ENCODE measurements around the gene SOS2. TPM values are rescaled to one million over a fixed set of nuclear protein-coding genes. Genes with fewer than 3 reads are reported as not detected.

SOS2 gene
- total and polyA plus RNA-seq, 3 experiments from 2014 or later, result 16.5 to 20.2 (median 18.4) TPM

DNA sequence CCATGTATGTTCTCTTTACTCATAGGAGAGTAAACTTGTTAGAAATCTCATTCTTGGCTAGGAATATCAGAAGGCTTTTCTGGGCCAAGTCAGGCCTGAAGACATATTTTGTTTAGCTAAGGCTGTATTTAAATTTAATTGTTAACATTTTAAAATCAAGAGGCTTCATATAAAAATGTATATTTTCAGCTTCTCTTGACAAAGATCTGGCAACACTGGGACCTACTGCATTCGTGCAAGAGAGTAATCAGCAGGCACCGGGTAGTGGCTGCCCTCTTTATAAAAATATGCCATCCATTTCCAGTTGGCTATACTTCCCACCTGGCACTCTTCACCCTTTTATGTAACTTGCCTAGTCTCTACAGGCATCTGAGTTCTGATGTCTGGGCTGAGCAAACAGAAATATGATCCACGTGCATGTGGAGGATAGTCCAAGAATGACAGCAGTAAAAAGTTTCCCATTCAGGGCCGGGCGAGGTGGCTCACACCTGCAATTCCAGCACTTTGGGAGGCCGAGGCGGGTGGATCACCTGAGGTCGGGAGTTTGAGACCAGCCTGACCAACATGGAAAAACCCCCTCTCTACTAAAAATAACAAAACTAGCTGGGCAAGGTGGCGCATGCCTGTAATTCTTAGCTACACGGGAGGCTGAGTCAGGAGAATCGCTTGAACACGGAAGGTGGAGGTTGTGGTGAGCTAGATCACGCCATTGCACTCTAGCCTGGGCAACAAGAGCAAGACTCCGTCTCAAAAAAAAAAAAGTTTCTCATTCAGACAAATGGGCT, 2.0 kb upstream of the SOS2 start:
- no peaks in the 10 kb centered on the region for H3K27me3 ChIP-seq (ENCODE audit: insufficient read depth, low read length, poor library complexity, severe bottlenecking)
- peak in 1 of 5 donors; percentile 51 for DNase-seq
- H3K9me3 ChIP-seq (ENCODE audit: low read length), result no peaks in the 10 kb centered on the region
- ChIA-PET CTCF (interaction anchor here (1.1 to 1.9 kb wide), 2 partner anchors 8 to 13 kb away, joined by 3 to 4 read pairs; no protein-coding TSS in a partner anchor), POLR2A (no interaction called here)
- H3K4me1 Mint-ChIP-seq, result peaks cover 34 to 45% (median 40%) of the 10 kb centered on the region in 3 donors
- peak overlapping the region in 6 of 8 donors; percentile 37 to 93 (median 53) for H3K27ac Mint-ChIP-seq
- peaks cover 20% of the 10 kb centered on the region for H3K4me1 ChIP-seq (ENCODE audit: insufficient read depth, low read length)
- H3K27me3 Mint-ChIP-seq, result peaks cover 0 to 4% of the 10 kb centered on the region in 2 donors
- H3K4me3 Mint-ChIP-seq, result peak overlapping the region; percentile 40 to 93 (median 75)
- no peaks in the 10 kb centered on the region for H3K36me3 ChIP-seq (ENCODE audit: insufficient read depth, low read length)
- no peak overlapping the region for H3K27ac ChIP-seq (ENCODE audit: low read depth, low read length)
- H3K9me3 Mint-ChIP-seq, result no peaks in the 10 kb centered on the region
- H3K36me3 Mint-ChIP-seq, result peaks cover 0 to 10% (median 3%) of the 10 kb centered on the region in 3 donors
- H3K4me3 ChIP-seq (ENCODE audit: low read length), result no peak overlapping the region

DNA sequence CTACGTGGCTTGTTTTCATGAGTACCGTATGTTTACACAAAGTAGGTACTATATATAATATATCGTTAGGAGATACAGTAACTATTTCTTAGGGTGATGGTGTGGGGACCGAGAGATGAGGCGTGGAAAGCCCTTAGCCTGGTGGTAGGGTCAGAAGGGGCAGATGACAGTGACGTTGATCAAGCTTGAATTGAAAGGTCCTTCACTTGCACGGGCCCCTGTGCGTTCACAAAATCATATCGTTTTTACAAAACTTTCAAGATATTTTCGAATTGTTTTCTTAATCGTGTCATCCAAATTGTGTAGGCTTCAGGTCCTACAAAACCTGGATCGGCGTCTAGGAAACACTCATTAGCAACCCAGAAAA, 881 bp upstream of the SOS2 start:
- Mint-ChIP-seq H3K4me1 (peaks cover 35 to 56% (median 45%) of the 10 kb centered on the region in 3 donors), H3K36me3 (peaks cover 0 to 10% (median 3%) of the 10 kb centered on the region in 3 donors), H3K9me3 (no peaks in the 10 kb centered on the region), H3K4me3 (peak overlapping the region; percentile 83 to 93 (median 87)), H3K27me3 (peaks cover 0 to 4% of the 10 kb centered on the region in 2 donors), H3K27ac (peak overlapping the region; percentile 79 to 94 (median 86))
- Histone ChIP-seq H3K4me3 (ENCODE audit: low read length) (peak overlapping the region; percentile 89), H3K4me1 (ENCODE audit: insufficient read depth, low read length) (peaks cover 20% of the 10 kb centered on the region), H3K36me3 (ENCODE audit: insufficient read depth, low read length) (no peaks in the 10 kb centered on the region), H3K27ac (ENCODE audit: low read depth, low read length) (peak overlapping the region; percentile 75), H3K9me3 (ENCODE audit: low read length) (no peaks in the 10 kb centered on the region), H3K27me3 (ENCODE audit: insufficient read depth, low read length, poor library complexity, severe bottlenecking) (no peaks in the 10 kb centered on the region)
- CTCF ChIA-PET, result interaction anchor here (1.1 kb wide), 1 partner anchor 9 kb away, joined by 3 read pairs; no protein-coding TSS in a partner anchor
- POLR2A ChIA-PET, result interaction anchor here (1.6 kb wide), 1 partner anchor 464 kb away, joined by 9 read pairs; the partner anchor contains the start of gene KLHDC2
- DNase-seq, result no peak

GRCh38 chr14:50230701-50231474, 490 bp downstream of the SOS2 start:
- H3K36me3 Mint-ChIP-seq, result peaks cover 0 to 10% (median 3%) of the 10 kb centered on the region in 3 donors
- ChIA-PET CTCF (interaction anchor here (1.2 kb wide), 1 partner anchor 229 kb away, joined by 4 read pairs; no protein-coding TSS in a partner anchor), POLR2A (interaction anchor here (0.6 to 1.6 kb wide), 3 partner anchors 82 to 462 kb away, joined by 3 to 9 read pairs (median 9); partner anchors contain the start of gene KLHDC2)
- peak; percentile 15 to 64 (median 52) for DNase-seq
- no peaks in the 10 kb centered on the region for H3K9me3 Mint-ChIP-seq
- peaks cover 27% of the 10 kb centered on the region for H3K4me1 ChIP-seq (ENCODE audit: insufficient read depth, low read length)
- H3K27ac ChIP-seq (ENCODE audit: low read depth, low read length), result peak overlapping the region; percentile 64
- H3K4me3 ChIP-seq (ENCODE audit: low read length), result peak overlapping the region; percentile 79
- no peaks in the 10 kb centered on the region for H3K36me3 ChIP-seq (ENCODE audit: insufficient read depth, low read length)
- peaks cover 0 to 4% of the 10 kb centered on the region in 2 donors for H3K27me3 Mint-ChIP-seq
- H3K4me3 Mint-ChIP-seq, result peak overlapping the region; percentile 84 to 96 (median 93)
- peaks cover 46 to 69% (median 58%) of the 10 kb centered on the region in 3 donors for H3K4me1 Mint-ChIP-seq
- H3K27ac Mint-ChIP-seq, result peak overlapping the region; percentile 89 to 97 (median 94)
- no peaks in the 10 kb centered on the region for H3K27me3 ChIP-seq (ENCODE audit: insufficient read depth, low read length, poor library complexity, severe bottlenecking)
- no peaks in the 10 kb centered on the region for H3K9me3 ChIP-seq (ENCODE audit: low read length)

DNA sequence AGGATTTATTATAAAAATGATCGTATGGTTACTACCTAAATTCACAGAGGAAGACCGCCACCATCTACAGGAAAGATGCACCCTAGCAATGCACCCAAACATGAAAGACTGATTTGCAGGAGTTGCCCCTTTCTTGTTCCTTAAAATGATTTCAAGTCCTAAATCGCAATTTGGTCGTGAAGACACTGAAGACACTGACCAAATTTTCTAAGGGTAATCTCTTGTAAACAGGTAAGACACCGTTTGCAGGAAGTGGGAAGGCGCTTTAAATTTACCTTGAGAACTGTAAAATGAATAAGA, 1.0 kb downstream of the SOS2 start:
- ChIA-PET POLR2A (interaction anchor here (1.6 kb wide), 1 partner anchor 462 kb away, joined by 9 read pairs; the partner anchor contains the start of gene KLHDC2), CTCF (interaction anchor here (0.9 to 1.2 kb wide), 2 partner anchors 229 to 378 kb away, joined by 4 read pairs; partner anchors contain the start of gene NEMF)
- no peak for DNase-seq
- Mint-ChIP-seq H3K36me3 (peaks cover 0 to 10% (median 3%) of the 10 kb centered on the region in 3 donors), H3K27me3 (peaks cover 0 to 4% of the 10 kb centered on the region in 2 donors), H3K4me1 (peaks cover 50 to 74% (median 64%) of the 10 kb centered on the region in 3 donors), H3K4me3 (peak overlapping the region; percentile 84 to 96 (median 93)), H3K27ac (peak overlapping the region; percentile 89 to 97 (median 94)), H3K9me3 (no peaks in the 10 kb centered on the region)
- Histone ChIP-seq H3K27ac (ENCODE audit: low read depth, low read length) (peak overlapping the region; percentile 64), H3K4me3 (ENCODE audit: low read length) (peak overlapping the region; percentile 79), H3K4me1 (ENCODE audit: insufficient read depth, low read length) (peaks cover 32% of the 10 kb centered on the region), H3K9me3 (ENCODE audit: low read length) (no peaks in the 10 kb centered on the region), H3K36me3 (ENCODE audit: insufficient read depth, low read length) (no peaks in the 10 kb centered on the region), H3K27me3 (ENCODE audit: insufficient read depth, low read length, poor library complexity, severe bottlenecking) (no peaks in the 10 kb centered on the region)

GRCh38 chr14:50229681-50230080, 1.7 kb downstream of the SOS2 start:
- ChIA-PET POLR2A (no interaction called here), CTCF (interaction anchor here (0.9 to 1.4 kb wide), 2 partner anchors 376 to 378 kb away, joined by 4 read pairs; partner anchors contain the start of gene NEMF)
- DNase-seq, result no peak
- H3K27ac ChIP-seq (ENCODE audit: low read depth, low read length), result peak overlapping the region; percentile 64
- peaks cover 33% of the 10 kb centered on the region for H3K4me1 ChIP-seq (ENCODE audit: insufficient read depth, low read length)
- Mint-ChIP-seq H3K4me1 (peaks cover 52 to 81% (median 71%) of the 10 kb centered on the region in 3 donors), H3K27ac (peak overlapping the region in 5 of 8 donors; percentile 25 to 96 (median 58)), H3K4me3 (peak overlapping the region; percentile 18 to 96 (median 85)), H3K9me3 (no peaks in the 10 kb centered on the region), H3K27me3 (peaks cover 0 to 4% of the 10 kb centered on the region in 2 donors), H3K36me3 (peaks cover 0 to 10% (median 3%) of the 10 kb centered on the region in 3 donors)
- H3K9me3 ChIP-seq (ENCODE audit: low read length), result no peaks in the 10 kb centered on the region
- H3K4me3 ChIP-seq (ENCODE audit: low read length), result peak overlapping the region; percentile 79
- no peaks in the 10 kb centered on the region for H3K36me3 ChIP-seq (ENCODE audit: insufficient read depth, low read length)
- no peaks in the 10 kb centered on the region for H3K27me3 ChIP-seq (ENCODE audit: insufficient read depth, low read length, poor library complexity, severe bottlenecking)

DNA sequence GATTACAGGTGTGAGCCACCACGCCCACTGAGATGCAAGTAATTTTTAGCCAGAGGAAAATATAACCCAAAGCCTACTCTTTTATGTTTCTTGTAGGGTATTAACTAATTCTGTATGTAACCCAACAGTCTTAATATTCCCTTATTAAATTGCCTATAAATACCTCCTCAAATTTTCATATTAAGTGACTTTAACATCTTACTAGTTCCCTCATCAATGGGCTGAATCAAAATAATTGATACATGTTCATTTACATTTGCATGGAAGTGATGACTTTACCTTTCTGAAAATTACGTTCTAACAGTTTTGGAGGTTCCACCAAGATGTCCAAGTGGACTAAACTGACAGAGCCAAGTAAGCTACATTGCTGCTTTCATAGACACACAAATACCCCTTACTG, 3.1 kb downstream of the SOS2 start:
- H3K4me1 Mint-ChIP-seq, result peaks cover 47 to 83% (median 67%) of the 10 kb centered on the region in 3 donors
- peak overlapping the region in 3 of 7 donors; percentile 11 to 68 (median 46) for H3K4me3 Mint-ChIP-seq
- H3K27me3 Mint-ChIP-seq, result peaks cover 0 to 1% of the 10 kb centered on the region in 2 donors
- no peak for DNase-seq
- no peaks in the 10 kb centered on the region for H3K36me3 ChIP-seq (ENCODE audit: insufficient read depth, low read length)
- H3K4me1 ChIP-seq (ENCODE audit: insufficient read depth, low read length), result peaks cover 33% of the 10 kb centered on the region
- ChIA-PET CTCF (interaction anchor here (1.0 to 1.4 kb wide), 2 partner anchors 82 to 375 kb away, joined by 3 to 4 read pairs; no protein-coding TSS in a partner anchor), POLR2A (interaction anchor here (0.5 kb wide), 1 partner anchor 82 kb away, joined by 4 read pairs; no protein-coding TSS in a partner anchor)
- H3K4me3 ChIP-seq (ENCODE audit: low read length), result no peak overlapping the region
- H3K36me3 Mint-ChIP-seq, result peaks cover 0 to 13% (median 3%) of the 10 kb centered on the region in 3 donors
- H3K27ac Mint-ChIP-seq, result peak overlapping the region in 1 of 8 donors; percentile 23
- no peaks in the 10 kb centered on the region for H3K9me3 Mint-ChIP-seq
- H3K27ac ChIP-seq (ENCODE audit: low read depth, low read length), result no peak overlapping the region
- H3K27me3 ChIP-seq (ENCODE audit: insufficient read depth, low read length, poor library complexity, severe bottlenecking), result no peaks in the 10 kb centered on the region
- H3K9me3 ChIP-seq (ENCODE audit: low read length), result no peaks in the 10 kb centered on the region

- POLR2A ChIA-PET, result no interaction called here
These were observed 5.4 kb downstream of the SOS2 start for GRCh38 chr14:50225974-50226297.

More at GRCh38 chr14:50225974-50226297, 5.4 kb downstream of the SOS2 start:
- CTCF ChIA-PET, result no interaction called here
- H3K27ac ChIP-seq (ENCODE audit: low read depth, low read length), result no peak overlapping the region
- no peak overlapping the region for H3K4me3 ChIP-seq (ENCODE audit: low read length)
- peak overlapping the region; percentile 7 to 93 (median 51) for H3K27ac Mint-ChIP-seq
- peaks cover 36% of the 10 kb centered on the region for H3K4me1 ChIP-seq (ENCODE audit: insufficient read depth, low read length)
- H3K9me3 Mint-ChIP-seq, result no peaks in the 10 kb centered on the region
- no peaks in the 10 kb centered on the region for H3K27me3 ChIP-seq (ENCODE audit: insufficient read depth, low read length, poor library complexity, severe bottlenecking)
- peaks cover 0 to 23% (median 5%) of the 10 kb centered on the region in 3 donors for H3K36me3 Mint-ChIP-seq
- H3K36me3 ChIP-seq (ENCODE audit: insufficient read depth, low read length), result no peaks in the 10 kb centered on the region
- H3K4me3 Mint-ChIP-seq, result peak overlapping the region in 2 of 7 donors; percentile 13 to 20
- H3K27me3 Mint-ChIP-seq, result peaks cover 0 to 1% of the 10 kb centered on the region in 2 donors
- no peaks in the 10 kb centered on the region for H3K9me3 ChIP-seq (ENCODE audit: low read length)
- H3K4me1 Mint-ChIP-seq, result peaks cover 56 to 88% (median 80%) of the 10 kb centered on the region in 3 donors
- no peak for DNase-seq

Measured in CD8-positive, alpha-beta memory T cell (primary cell).